Astrocyte of the spinal cord (primary cell): ENCODE results near the gene ANKRD33B.
A peak's percentile ranks its signal among the peaks of the same experiment; 100 is the strongest.

Source experiments
- DNase-seq: peaks from one replicate; pipeline ENCODE4 v3.0.0; 2011; ENCODE audit warnings: low read depth, low spot score
- H3K4me3 ChIP-seq: 2 replicates; pipeline ENCODE4 v1.5.1; 2011; ENCODE audit warnings: low read depth, mild to moderate bottlenecking, low read length, moderate library complexity
- in situ Hi-C: cut with HindIII; loops from 2 replicates; pipeline ENCODE4 v1.10.0; 2017; ENCODE audit warnings: low sequenced_read_pairs
- TF ChIP-seq, protein P1 (sequence below): IDR thresholded peaks from 2 replicates; pipeline ENCODE4 v1.5.1; 2012; ENCODE audit warnings: low read depth, mild to moderate bottlenecking, low read length, inconsistent platforms

The ANKRD33B gene

DNA sequence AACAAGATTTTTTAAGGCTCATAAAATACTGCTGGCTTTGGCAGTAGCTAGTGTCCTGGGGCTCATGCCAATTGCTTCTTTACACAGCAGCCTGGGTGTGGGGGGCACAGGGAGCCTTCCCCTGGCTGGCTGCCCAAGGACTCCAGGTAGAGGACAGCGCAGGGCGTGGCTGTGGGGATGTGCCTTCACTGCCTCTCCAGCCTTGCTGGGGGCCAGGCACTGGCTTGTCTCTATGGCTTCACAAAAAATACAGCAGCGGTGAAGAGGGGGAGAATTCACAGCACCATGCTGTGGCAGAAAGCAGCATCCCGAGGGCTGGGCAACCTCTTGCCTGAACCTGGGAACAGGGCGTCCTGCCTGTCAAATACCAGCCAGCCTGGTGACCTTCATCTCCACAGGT, 139.8 kb downstream of the ANKRD33B start:
- DNase-seq, result no peak
- in situ Hi-C loops, result no loop called here
- TF ChIP-seq, protein P1, sequence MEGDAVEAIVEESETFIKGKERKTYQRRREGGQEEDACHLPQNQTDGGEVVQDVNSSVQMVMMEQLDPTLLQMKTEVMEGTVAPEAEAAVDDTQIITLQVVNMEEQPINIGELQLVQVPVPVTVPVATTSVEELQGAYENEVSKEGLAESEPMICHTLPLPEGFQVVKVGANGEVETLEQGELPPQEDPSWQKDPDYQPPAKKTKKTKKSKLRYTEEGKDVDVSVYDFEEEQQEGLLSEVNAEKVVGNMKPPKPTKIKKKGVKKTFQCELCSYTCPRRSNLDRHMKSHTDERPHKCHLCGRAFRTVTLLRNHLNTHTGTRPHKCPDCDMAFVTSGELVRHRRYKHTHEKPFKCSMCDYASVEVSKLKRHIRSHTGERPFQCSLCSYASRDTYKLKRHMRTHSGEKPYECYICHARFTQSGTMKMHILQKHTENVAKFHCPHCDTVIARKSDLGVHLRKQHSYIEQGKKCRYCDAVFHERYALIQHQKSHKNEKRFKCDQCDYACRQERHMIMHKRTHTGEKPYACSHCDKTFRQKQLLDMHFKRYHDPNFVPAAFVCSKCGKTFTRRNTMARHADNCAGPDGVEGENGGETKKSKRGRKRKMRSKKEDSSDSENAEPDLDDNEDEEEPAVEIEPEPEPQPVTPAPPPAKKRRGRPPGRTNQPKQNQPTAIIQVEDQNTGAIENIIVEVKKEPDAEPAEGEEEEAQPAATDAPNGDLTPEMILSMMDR, result no peak
- H3K4me3 ChIP-seq, result no peak overlapping the region

DNA sequence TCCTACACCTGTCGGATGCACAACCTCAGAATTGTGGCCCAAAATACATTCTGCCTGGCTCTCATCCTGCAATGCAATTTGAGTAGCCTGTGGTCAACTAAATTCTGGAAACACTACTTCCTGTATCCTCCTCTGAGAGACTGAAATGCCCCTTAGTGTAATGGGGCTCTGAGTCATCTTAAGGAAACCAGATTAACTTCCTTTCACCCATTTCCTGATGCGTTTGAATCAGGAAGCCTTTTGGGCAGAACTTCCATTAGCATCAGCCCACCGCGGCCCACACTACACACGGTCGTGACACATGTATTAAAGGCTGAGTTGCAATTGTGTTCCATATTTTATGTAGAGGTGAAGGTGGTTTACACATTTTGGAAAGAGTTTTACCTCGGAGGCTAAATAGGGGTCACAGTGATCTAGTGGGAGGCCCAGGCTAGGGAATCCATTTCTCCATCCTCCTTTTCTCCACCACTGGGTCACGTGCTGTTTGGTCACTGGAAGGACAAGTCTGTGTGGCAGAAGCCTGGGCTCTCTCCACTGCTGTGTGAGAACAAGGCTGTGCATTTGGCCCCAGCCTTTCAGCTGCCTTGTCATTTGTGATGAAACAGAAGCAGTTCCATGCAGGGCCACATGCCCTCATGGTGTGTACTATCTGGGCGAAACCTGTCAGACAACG, 141.2 kb downstream of the ANKRD33B start:
- in situ Hi-C loops, result no loop called here

GRCh38 chr5:10705747-10706146, 141.9 kb downstream of the ANKRD33B start:
- H3K4me3 ChIP-seq, result no peak overlapping the region
- in situ Hi-C loops, result no loop called here
- no peak for DNase-seq
- TF ChIP-seq, protein P1, result no peak

More for the DNA sequence above, 141.2 kb downstream of the ANKRD33B start:
- DNase-seq, result peak; percentile 73
- H3K4me3 ChIP-seq, result no peak overlapping the region
- TF ChIP-seq, protein P1, result no peak

- in situ Hi-C loops, result no loop called here
- DNase-seq, result no peak
- TF ChIP-seq, protein P1, result no peak
- H3K4me3 ChIP-seq, result no peak overlapping the region
Observed at GRCh38 chr5:10706326-10706725, 142.5 kb downstream of the ANKRD33B start.
